NCI-H187 (cell line): ENCODE results near the gene RIMBP3B.
"Not testable (repeated sequence)": the region's sequence is repeated elsewhere in the genome, so short reads cannot be mapped to it uniquely, and the experiment has no call there.

Experiments used
- DNase-seq, 2 experiments: peaks; one replicate each; lab custom pipeline; 2025; lab: John Stamatoyannopoulos, UW

RIMBP3B gene

GRCh38 chr22:21383701-21384467, at the start of gene RIMBP3B:
RIMBP3B (plus strand) TSS chr22:21383751; CDS start chr22:21383859, 108 bp downstream.
- DNase-seq: not testable (repeated sequence)

GRCh38 chr22:21357527-21357926, 26.0 kb upstream of the RIMBP3B start:
- DNase-seq: not testable (repeated sequence)

GRCh38 chr22:21360525-21360924, 23.0 kb upstream of the RIMBP3B start:
- not testable (repeated sequence) for DNase-seq

DNA sequence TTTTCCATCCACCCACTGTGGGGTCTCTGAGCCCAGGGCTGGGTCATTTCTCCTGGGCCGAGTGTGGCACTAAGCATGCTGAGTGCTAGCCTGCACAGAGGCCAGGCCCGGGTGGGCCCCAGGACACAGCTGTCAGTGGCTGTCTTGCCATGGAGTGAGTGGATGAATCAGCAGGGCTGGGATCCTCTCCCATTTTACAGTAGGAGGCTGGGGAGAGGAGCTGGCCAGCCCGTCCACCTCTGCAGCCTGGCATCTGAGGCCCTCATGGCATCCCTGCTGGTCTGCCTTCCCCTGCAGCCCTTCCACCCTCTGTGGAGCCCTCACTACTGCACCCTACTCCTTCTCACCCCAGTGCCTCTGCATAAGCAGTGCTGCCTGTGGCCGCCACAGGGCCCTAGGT, 21.1 kb upstream of the RIMBP3B start:
- DNase-seq: not testable (repeated sequence)

DNA sequence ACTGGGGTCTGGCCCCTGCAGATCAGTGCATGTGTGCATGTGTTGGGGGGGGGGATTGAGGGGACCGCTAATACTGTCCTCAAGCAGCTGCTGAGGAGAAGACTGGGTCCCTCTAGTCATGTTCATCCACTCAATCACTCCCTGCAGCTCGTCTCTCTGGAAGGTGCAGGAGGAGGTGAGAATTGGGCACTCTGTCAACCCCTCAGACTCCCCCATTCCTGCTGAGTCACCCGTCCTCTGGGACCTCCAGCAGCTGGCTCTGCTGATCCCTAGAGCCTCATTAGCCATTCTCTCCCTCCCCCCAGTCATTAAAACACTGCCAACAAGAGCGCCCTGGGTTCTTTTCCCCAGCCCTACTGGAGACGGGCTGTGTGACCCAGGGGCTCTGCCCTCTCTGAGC, 20.5 kb upstream of the RIMBP3B start:
- DNase-seq: not testable (repeated sequence)

DNA sequence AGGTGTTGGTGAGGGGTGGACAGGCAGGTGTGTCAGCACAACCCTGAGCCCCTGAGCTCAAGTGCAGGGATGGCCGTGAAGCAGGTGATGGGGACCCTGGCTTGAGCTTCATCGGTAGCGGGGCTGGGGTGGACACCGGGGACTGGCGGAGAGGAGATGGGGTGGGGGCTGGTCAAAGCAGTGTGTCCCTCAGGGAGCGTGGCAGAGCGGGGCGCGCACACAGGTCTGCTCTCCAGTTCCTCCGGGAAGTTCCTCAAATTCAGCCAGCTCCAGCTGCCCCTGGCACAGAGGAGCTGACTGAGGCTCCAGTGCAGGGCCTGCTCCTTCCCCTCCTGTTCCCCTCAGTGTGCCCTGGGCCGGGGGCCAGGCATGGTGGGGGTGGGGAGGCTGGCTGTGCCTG, 19.7 kb upstream of the RIMBP3B start:
- DNase-seq: not testable (repeated sequence)

DNA sequence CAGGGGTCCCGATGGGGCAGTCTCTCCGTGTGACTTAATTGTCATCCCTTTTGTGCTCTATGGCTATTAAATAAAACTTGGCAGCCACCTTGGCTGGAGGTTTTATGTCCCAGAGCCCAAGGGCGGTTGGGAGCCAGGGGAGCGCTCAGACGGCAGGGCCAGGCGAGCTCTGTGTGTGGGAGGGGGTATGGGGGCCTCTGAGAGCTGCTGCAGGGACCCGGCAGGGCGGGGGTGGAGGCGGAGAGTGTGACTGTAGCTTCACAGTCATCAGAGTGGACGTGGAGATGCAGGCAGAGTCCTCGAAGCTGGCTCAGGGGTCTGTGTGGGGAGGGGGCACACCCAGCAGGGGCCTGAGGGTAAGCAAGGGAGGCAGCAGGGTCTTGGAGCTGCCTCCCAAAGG, 19.2 kb upstream of the RIMBP3B start:
- DNase-seq: not testable (repeated sequence)

DNA sequence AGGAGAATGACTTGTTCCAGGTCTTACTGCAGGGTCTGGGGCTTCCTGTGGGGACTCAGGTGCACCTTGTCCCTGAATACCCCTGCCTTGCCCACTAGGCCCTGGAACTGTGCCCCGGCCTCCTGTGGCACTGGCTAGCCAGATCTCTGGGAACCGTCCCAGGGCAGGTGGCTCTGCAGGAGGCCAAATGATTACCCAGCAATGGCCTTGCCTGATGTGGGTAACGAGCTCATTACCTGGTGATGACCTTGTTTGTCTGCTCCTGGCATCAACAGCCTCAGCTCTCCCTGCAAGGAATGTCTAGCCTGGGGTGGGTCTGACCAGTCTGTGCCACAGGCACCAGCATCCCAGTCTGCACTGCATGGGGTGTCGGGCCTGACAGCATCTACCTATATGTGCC, 18.2 kb upstream of the RIMBP3B start:
- DNase-seq: not testable (repeated sequence)

DNA sequence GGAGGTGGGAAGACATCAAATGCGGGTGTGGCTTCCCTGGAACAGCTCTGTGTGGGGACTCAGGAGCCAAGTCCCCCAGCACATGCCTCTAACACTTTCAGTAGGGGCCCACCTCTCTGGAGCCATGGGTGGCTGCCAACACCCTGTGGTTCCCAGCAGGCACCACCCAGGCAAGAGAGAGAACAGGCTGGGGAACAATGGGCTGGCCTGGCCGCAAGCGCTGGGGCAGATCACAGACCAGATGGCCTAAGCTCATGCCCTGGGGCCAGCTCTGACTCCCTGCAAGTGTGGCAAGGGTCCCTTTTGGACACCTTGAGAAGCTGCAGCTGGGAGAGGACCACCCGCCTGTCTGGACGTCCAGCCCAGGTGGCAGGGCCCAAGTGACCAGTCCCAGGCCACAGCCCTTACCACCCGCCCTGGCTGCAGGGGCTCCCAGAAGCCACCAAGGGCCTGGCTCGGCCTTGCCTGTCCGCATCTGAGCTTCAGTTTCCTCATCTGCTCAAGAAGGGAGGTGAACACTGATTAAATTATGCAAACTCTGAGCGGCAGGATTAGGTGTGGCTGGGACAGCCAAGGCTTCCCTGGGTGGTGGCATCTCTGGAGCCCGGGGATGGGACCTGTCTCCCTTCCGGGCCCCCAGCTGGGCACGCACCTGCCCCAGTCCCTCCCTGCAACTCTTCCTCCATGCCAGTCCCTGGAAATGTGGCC, 14.8 kb upstream of the RIMBP3B start:
- DNase-seq: not testable (repeated sequence)

GRCh38 chr22:21375880-21376279, 7.7 kb upstream of the RIMBP3B start:
- not testable (repeated sequence) for DNase-seq

- not testable (repeated sequence) for DNase-seq
These were observed 1.2 kb downstream of the RIMBP3B start for GRCh38 chr22:21384468-21385357.

DNA sequence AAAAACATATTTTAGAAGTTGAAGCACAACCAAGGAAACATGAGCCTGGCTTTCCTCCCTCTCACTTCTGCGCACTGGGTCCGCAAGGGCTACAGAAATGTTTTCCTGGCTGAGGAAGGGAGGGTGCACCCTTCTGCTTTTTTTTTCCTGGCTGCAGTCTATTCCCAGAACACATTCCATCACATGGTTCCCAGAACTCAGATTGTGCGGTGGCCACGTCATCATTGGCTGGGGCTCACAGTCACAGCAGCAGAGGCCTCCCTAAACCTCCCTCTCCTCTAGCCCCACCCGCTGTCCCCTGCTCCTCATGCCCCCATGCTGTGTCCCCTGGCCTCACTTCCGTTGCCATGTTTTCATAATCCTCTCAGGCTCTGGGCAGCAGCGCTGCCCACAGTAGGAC, 5.9 kb downstream of the RIMBP3B start:
- not testable (repeated sequence) for DNase-seq

- not testable (repeated sequence) for DNase-seq
These were observed 6.5 kb downstream of the RIMBP3B start for GRCh38 chr22:21390013-21390412.

GRCh38 chr22:21394613-21395012, 11.1 kb downstream of the RIMBP3B start:
- DNase-seq: not testable (repeated sequence)

DNA sequence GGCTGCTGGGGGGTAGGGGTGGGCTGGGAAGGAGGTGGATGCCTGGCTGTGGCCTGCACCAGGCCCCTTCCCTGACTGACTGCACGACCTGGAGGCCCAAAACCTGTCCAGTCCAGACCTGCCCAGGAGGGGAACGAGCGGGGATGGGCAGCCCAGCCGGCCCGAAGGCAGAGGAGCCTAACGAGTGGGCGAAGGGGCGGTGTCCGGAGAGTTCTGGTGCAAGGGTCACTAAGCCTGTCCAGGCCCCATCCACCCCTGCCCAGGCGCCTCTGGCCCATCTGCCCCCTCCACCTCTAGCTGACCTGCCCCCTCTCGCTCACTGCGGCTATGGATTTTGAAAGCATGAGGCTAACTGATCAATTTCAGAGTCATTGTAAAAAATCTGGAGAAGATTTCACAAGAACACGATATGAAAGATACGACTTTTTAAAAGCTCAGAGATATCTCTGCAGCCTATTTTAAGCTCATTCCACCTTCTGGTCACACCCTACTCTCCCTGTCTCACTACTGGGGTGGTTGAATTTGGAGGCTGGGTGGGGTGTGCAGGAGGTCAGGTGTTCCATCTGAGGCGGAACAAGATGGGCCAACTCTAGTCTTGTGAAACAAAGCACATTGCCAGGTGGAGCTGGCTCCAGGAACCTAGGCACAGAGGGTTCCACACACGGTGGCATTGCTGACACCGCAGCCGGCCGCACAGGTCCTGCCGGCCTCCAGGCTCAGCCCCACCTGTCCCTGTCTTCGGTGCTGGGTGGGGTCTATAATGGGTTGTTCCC, 17.8 kb downstream of the RIMBP3B start:
- not testable (repeated sequence) for DNase-seq

DNA sequence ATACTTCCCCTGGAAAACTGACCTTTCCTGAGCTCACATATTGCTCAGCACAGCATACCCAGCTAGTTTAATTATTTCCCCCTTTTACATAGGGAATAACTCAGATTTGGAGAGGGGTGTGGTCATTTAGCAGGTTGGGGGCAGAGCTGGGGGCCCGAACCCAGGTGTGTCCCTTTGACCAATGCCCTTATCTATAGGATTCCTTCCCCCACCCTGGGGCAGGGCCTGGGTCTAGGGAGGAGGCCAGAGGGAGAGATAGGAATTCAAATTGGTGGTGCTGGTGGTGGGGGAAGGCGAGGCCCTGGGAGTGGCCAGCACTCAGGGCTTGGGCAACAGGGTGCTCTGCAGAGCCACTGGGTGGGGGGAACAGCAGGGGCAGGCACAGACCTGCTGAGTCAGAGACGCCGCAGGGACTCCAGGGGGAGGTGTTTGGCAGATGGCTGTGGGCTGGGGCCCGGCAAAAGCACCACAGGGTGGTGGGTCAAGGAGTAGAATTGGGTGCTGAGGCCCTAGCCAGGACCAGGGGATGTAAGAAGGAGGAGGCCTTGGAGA, 19.3 kb downstream of the RIMBP3B start:
- not testable (repeated sequence) for DNase-seq

GRCh38 chr22:21407139-21407538, 23.6 kb downstream of the RIMBP3B start:
- not testable (repeated sequence) for DNase-seq

GRCh38 chr22:21407792-21408191, 24.2 kb downstream of the RIMBP3B start:
- DNase-seq: not testable (repeated sequence)

DNA sequence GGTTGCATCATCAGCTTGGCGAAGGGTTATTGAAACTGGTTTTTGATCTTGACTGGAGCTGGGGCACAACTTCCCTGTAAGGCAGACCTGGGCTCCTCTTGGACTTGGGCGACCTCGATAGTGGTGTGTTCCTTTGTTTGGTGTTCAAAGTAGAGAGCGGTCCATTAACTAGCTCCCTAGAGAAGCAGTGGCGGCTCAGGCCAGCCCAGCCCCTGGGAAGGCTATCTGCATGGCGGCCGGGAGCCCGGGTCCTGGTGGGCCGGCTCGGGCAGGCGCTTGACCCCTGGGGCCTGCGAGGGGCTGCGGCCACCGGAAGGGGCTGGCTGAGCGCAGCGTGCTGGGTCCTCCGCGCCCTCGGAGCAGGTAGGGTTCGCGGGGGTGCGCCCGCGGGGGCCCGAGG, 32.8 kb downstream of the RIMBP3B start:
- not testable (repeated sequence) for DNase-seq

DNA sequence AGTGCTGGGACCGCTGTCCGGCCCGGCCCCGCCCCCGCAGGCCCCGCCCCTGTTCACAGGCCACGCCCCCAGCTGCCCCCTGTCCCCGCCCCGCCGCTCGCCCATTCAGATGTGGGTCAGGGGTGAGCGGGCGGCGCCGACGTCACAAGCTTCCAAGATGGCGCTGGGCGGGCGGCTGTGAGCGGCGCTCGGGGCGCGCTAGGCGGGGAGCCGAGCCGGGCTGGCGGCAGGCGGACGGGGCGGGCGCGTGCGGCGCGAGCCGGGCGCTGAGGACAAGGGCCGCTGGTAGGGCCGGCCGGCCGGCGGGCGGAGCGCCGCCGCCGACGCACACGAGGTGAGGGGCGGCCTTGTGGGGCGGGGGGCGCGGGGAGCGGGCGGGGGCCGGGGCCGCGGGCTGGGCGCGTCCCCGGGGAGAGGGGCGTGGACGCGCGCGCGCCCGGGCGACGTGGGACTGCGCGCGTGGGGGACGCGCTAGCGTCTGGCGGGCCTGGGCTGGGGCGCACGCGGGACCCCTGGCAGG, 33.7 kb downstream of the RIMBP3B start, which contains the start of gene HIC2:
Gene HIC2, plus strand, starts transcription at position 145 of the 520 bp plus-strand sequence. CDS start 25,461 bp downstream, outside the sequence.
- DNase-seq: not testable (repeated sequence)
